Measurements from ENCODE around the gene CSMD2.

DNA sequence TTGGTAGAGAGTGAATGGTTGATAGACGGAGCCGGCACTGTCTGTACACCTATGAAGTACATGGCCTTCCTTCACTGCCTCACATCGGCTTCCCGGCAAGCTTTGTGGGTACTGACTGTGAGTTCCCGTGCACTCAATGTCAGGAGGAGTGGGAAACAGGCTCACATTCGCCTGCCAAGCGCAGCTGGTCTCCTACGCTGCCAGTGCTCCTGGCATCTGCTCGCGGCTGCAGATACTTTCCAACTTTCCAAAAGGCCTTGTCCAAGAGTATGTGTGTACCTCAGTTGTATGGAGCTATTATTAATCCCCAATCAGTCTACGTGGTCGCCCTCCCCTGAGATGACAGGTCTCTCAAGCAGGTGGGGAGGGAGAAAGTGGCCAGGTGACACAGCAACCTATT lies 511.8 kb downstream of the CSMD2 start:
- TF ChIP-seq CTCF (IDR thresholded peaks at IDR 0.05) (no peak), POLR2A (IDR thresholded peaks at IDR 0.05) (no peak), POLR2AphosphoS5 (IDR thresholded peaks at IDR 0.05) (no peak), EP300 (IDR thresholded peaks at IDR 0.05) (no peak)

Measured in upper lobe of left lung (tissue), 4 donors.